ENCODE results near the gene SENP3. TPM values are rescaled to one million over a fixed set of nuclear protein-coding genes. Genes with fewer than 3 reads are reported as not detected.

The SENP3 gene
- total RNA-seq (2014; rRNA removed; shearing (Covaris generic)) = 75.1 and 88.2 TPM in 2 replicates

- DNase-seq (ENCODE audit: low read depth) = peak; percentile 83
These were observed at the start of gene SENP3 for GRCh38 chr17:7561589-7562207. Gene SENP3, plus strand, starts transcription at chr17:7561919. Its CDS starts 1,158 bp downstream, at chr17:7563077.

- no peak for DNase-seq (ENCODE audit: low read depth)
These were observed 49.6 kb upstream of the SENP3 start for GRCh38 chr17:7512105-7512504.

GRCh38 chr17:7512824-7513540, 48.7 kb upstream of the SENP3 start:
- DNase-seq (ENCODE audit: low read depth) = no peak

- no peak for DNase-seq (ENCODE audit: low read depth)
These were observed 47.8 kb upstream of the SENP3 start for GRCh38 chr17:7513850-7514419.

- no peak for DNase-seq (ENCODE audit: low read depth)
These were observed 45.7 kb upstream of the SENP3 start for GRCh38 chr17:7515911-7516610.

- no peak for DNase-seq (ENCODE audit: low read depth)
These were observed 38.7 kb upstream of the SENP3 start for GRCh38 chr17:7523033-7523432.

- DNase-seq (ENCODE audit: low read depth) = no peak
These were observed 32.9 kb upstream of the SENP3 start for GRCh38 chr17:7528842-7529241.

GRCh38 chr17:7530023-7530900, 31.5 kb upstream of the SENP3 start:
- no peak for DNase-seq (ENCODE audit: low read depth)

GRCh38 chr17:7538050-7538449, 23.7 kb upstream of the SENP3 start:
- DNase-seq (ENCODE audit: low read depth) = no peak

GRCh38 chr17:7538891-7539545, 22.7 kb upstream of the SENP3 start:
- DNase-seq (ENCODE audit: low read depth) = peak; percentile 25

- no peak for DNase-seq (ENCODE audit: low read depth)
These were observed 20.6 kb upstream of the SENP3 start for GRCh38 chr17:7541074-7541621.

GRCh38 chr17:7544911-7545310, 16.8 kb upstream of the SENP3 start:
- no peak for DNase-seq (ENCODE audit: low read depth)

- peak; percentile 36 for DNase-seq (ENCODE audit: low read depth)
These were observed 12.9 kb upstream of the SENP3 start, which contains the start of gene TNFSF12 for GRCh38 chr17:7548585-7549400. Gene TNFSF12, plus strand, starts transcription at chr17:7549058. Its CDS starts 96 bp downstream, at chr17:7549154.

GRCh38 chr17:7549401-7550055, 12.2 kb upstream of the SENP3 start:
- no peak for DNase-seq (ENCODE audit: low read depth)

GRCh38 chr17:7550344-7550743, 11.4 kb upstream of the SENP3 start:
- DNase-seq (ENCODE audit: low read depth) = no peak

GRCh38 chr17:7551396-7551795, 10.3 kb upstream of the SENP3 start:
- no peak for DNase-seq (ENCODE audit: low read depth)

GRCh38 chr17:7552621-7553051, 9.1 kb upstream of the SENP3 start:
- DNase-seq (ENCODE audit: low read depth) = no peak

GRCh38 chr17:7553356-7553755, 8.4 kb upstream of the SENP3 start:
- no peak for DNase-seq (ENCODE audit: low read depth)

- no peak for DNase-seq (ENCODE audit: low read depth)
These were observed 6.3 kb upstream of the SENP3 start for GRCh38 chr17:7555320-7555948.

Data from M059J (cell line).